ENCODE results near the gene SOWAHA. TPM values are rescaled to one million over a fixed set of nuclear protein-coding genes. Genes with fewer than 3 reads are reported as not detected.

Gene SOWAHA
- total RNA-seq, 1 experiment from 2014 or later, result 0.20 TPM

DNA sequence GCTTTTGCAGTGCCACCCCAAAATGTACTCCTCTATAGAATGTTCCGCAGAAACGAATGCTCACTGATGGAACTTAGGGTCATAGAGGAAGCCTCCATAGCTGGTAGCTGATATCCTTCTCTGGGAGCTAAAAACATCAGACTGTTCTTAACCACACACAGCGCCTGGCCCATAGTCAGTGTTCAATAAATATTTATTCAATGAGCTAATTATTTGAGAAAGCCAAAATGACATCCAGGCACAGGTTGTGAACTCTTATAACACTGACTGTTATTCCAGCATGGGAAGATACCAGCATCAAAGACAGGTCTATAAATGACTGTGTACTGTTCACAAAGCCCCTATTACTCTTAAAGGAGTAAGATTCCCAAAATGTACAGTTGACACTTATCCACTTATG, 40.2 kb downstream of the SOWAHA start:
- H3T11ph ChIP-seq (ENCODE audit: low read length), result no peak overlapping the region
- WGBS (ENCODE audit: extremely low coverage, insufficient read length, low lambda C conversion rate), result no CpG with 5 or more reads among the region's 3 CpGs
- no peak for DNase-seq
- H3K79me1 ChIP-seq (ENCODE audit: insufficient read depth, low read depth, low read length, poor library complexity, severe bottlenecking), result no peaks in the 10 kb centered on the region
- no peak overlapping the region for H2BK12ac ChIP-seq (ENCODE audit: insufficient read length, low read depth, low read length)
- H3K23me2 ChIP-seq (ENCODE audit: insufficient read length, low read depth, low read length, poor library complexity, severe bottlenecking), result no peaks in the 10 kb centered on the region
- no peaks in the 10 kb centered on the region for H3K9me3 ChIP-seq (ENCODE audit: control insufficient read depth, low read depth, low read length)
- H3K27me3 Mint-ChIP-seq (ENCODE audit: low read depth), result no peaks in the 10 kb centered on the region; the same call in 1 of the 2 replicates
- H2BK20ac ChIP-seq (ENCODE audit: low read depth, low read length, poor library complexity, severe bottlenecking), result no peak overlapping the region
- H3K4me2 ChIP-seq (ENCODE audit: insufficient read depth, insufficient read length, low read length), result no peak overlapping the region
- H2BK15ac ChIP-seq (ENCODE audit: low read depth, low read length), result no peak overlapping the region
- no peaks in the 10 kb centered on the region for H3K79me2 ChIP-seq (ENCODE audit: insufficient read depth, low read length)
- H3K4me3 Mint-ChIP-seq, result no peak overlapping the region
- H3K56ac ChIP-seq (ENCODE audit: insufficient read length, low read depth, low read length), result no peak overlapping the region
- H2BK5ac ChIP-seq (ENCODE audit: insufficient read length, low read length), result no peak overlapping the region
- no peak overlapping the region for H3K4ac ChIP-seq (ENCODE audit: low read depth, low read length)
- no peaks in the 10 kb centered on the region for H3K9me3 Mint-ChIP-seq
- H2AFZ ChIP-seq (ENCODE audit: low read length), result no peak overlapping the region
- no peak overlapping the region for H3K23ac ChIP-seq (ENCODE audit: insufficient read length, low read depth, low read length)
- H3K4me1 ChIP-seq (ENCODE audit: insufficient read depth, low read length), result no peaks in the 10 kb centered on the region
- no peak overlapping the region for H3K27ac ChIP-seq (ENCODE audit: insufficient read length, low read depth, low read length)
- no peaks in the 10 kb centered on the region for H4K20me1 ChIP-seq (ENCODE audit: control insufficient read depth, insufficient read depth, insufficient read length)
- H3K27me3 ChIP-seq (ENCODE audit: insufficient read depth, low read length), result no peaks in the 10 kb centered on the region
- H3K27ac Mint-ChIP-seq, result no peak overlapping the region
- no peak overlapping the region for H4K5ac ChIP-seq (ENCODE audit: insufficient read length, low read depth, low read length)
- no peak overlapping the region for H4K8ac ChIP-seq (replicated peaks; ENCODE audit: insufficient read length, low read depth, low read length)
- H3K9ac ChIP-seq (ENCODE audit: extremely low read depth, insufficient read length, low read length), result no peak overlapping the region
- no peak overlapping the region for H3K18ac ChIP-seq (ENCODE audit: insufficient read length, low read depth, low read length)
- peaks cover 3 to 8% of the 10 kb centered on the region in 2 experiments; a peak in 3 of 4 replicates for H3K4me1 Mint-ChIP-seq
- no peak overlapping the region for H4K91ac ChIP-seq (ENCODE audit: insufficient read length, low read depth, low read length)
- no peaks in the 10 kb centered on the region for H3K36me3 Mint-ChIP-seq (ENCODE audit: insufficient read depth in 1 of 3, low read depth in 3 of 3)
- no peak overlapping the region for H3K14ac ChIP-seq (ENCODE audit: insufficient read depth, low read length)
- no peak overlapping the region for H2AK5ac ChIP-seq (ENCODE audit: insufficient read length, low read length)
- no peak overlapping the region for H2BK120ac ChIP-seq (ENCODE audit: low read depth, low read length, poor library complexity, severe bottlenecking)
- TF ChIP-seq, protein P1, sequence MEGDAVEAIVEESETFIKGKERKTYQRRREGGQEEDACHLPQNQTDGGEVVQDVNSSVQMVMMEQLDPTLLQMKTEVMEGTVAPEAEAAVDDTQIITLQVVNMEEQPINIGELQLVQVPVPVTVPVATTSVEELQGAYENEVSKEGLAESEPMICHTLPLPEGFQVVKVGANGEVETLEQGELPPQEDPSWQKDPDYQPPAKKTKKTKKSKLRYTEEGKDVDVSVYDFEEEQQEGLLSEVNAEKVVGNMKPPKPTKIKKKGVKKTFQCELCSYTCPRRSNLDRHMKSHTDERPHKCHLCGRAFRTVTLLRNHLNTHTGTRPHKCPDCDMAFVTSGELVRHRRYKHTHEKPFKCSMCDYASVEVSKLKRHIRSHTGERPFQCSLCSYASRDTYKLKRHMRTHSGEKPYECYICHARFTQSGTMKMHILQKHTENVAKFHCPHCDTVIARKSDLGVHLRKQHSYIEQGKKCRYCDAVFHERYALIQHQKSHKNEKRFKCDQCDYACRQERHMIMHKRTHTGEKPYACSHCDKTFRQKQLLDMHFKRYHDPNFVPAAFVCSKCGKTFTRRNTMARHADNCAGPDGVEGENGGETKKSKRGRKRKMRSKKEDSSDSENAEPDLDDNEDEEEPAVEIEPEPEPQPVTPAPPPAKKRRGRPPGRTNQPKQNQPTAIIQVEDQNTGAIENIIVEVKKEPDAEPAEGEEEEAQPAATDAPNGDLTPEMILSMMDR (conservative IDR thresholded peaks at IDR 0.05), result no peak
